PC-9 (cell line): ENCODE results near the gene NUDT22. TPM values are rescaled to one million over a fixed set of nuclear protein-coding genes. Genes with fewer than 3 reads are reported as not detected.

Experiments
- BruUV-seq: library from RNA; stranded (reverse); fragments of 400-500 nt; replicated peaks from 2 replicates; lab custom pipeline; 2021; lab: Mats Ljungman, UMichigan
- CTCF ChIA-PET: fragments of 300-600 bp; sonication (Branson Sonifier 250); formaldehyde crosslinking; loops from one replicate; lab custom pipeline; 2022; ENCODE audit warnings: antibody characterized with exemption; lab: Charles Lee
- POLR2A ChIA-PET: fragments of 300-600 bp; sonication (Branson Sonifier 250); formaldehyde crosslinking; loops from one replicate; lab custom pipeline; 2022; ENCODE audit warnings: antibody characterized with exemption; ENCODE audit not compliant: unreplicated experiment; lab: Charles Lee
- DNase-seq, 2 experiments: peaks; one replicate each; pipeline versions ENCODE4 v3.0.0 to v3.0.0-alpha.2; 2015 to 2022; ENCODE audit warnings: mixed read lengths in 1 of 2
- H2AFZ ChIP-seq: fragments of 200-600 bp; sonication (generic); 2 replicates; pipeline ENCODE4 v1.8.1; 2017; ENCODE audit warnings: antibody characterized with exemption
- H3F3A ChIP-seq: fragments of 200-600 bp; sonication (generic); 2 replicates; pipeline ENCODE4 v1.8.1; 2017; ENCODE audit warnings: antibody characterized with exemption, mild to moderate bottlenecking, low read depth; ENCODE audit not compliant: insufficient read depth
- H3K27ac ChIP-seq: fragments of 200-600 bp; sonication (generic); 2 replicates; pipeline ENCODE4 v1.6.1; 2016; ENCODE audit warnings: mixed run types
- H3K27me3 ChIP-seq: fragments of 200-600 bp; sonication (generic); 2 replicates; pipeline ENCODE4 v1.6.1; 2016; ENCODE audit warnings: low read depth, mixed run types; ENCODE audit not compliant: insufficient read depth
- H3K36me3 ChIP-seq: fragments of 200-600 bp; sonication (generic); 2 replicates; pipeline ENCODE4 v1.6.1; 2016; ENCODE audit warnings: low read depth, mixed run types
- H3K4me1 ChIP-seq: fragments of 200-600 bp; sonication (generic); replicated peaks from 2 replicates; pipeline ENCODE4 v1.6.1; 2016; ENCODE audit warnings: mixed run types; ENCODE audit not compliant: insufficient read depth
- H3K4me2 ChIP-seq: fragments of 200-600 bp; sonication (generic); 2 replicates; pipeline ENCODE4 v1.6.1; 2017; ENCODE audit warnings: mixed run types
- H3K4me3 ChIP-seq: fragments of 200-600 bp; sonication (generic); 2 replicates; pipeline ENCODE4 v1.6.1; 2016; ENCODE audit warnings: mixed run types
- H3K79me2 ChIP-seq: fragments of 200-600 bp; sonication (generic); 2 replicates; pipeline ENCODE4 v1.6.1; 2017; ENCODE audit warnings: low read depth, mixed run types
- H3K9me2 ChIP-seq: fragments of 200-600 bp; sonication (generic); 2 replicates; pipeline ENCODE4 v1.8.1; 2017; ENCODE audit warnings: mild to moderate bottlenecking; ENCODE audit not compliant: insufficient read depth
- H3K9me3 ChIP-seq: fragments of 200-600 bp; sonication (generic); 2 replicates; pipeline ENCODE4 v1.8.1; 2016; ENCODE audit warnings: low read depth; ENCODE audit not compliant: insufficient read depth
- H4K20me1 ChIP-seq: fragments of 200-600 bp; sonication (generic); 2 replicates; pipeline ENCODE4 v1.8.1; 2017; ENCODE audit not compliant: insufficient read depth
- CTCF ChIP-seq: fragments of 200-600 bp; sonication (generic); conservative IDR thresholded peaks from 2 replicates; pipeline ENCODE4 v1.6.1; 2017; ENCODE audit warnings: mixed run types, antibody characterized with exemption, mild to moderate bottlenecking, moderate library complexity
- EZH2 ChIP-seq: fragments of 200-600 bp; sonication (generic); IDR thresholded peaks from 2 replicates; pipeline ENCODE4 v1.8.0; 2017; ENCODE audit warnings: antibody characterized with exemption, low read depth
- intact Hi-C: fragments of 100-400 bp; cut with micrococcal nuclease; formaldehyde crosslinking; loops from one replicate; pipeline ENCODE4 v1.10.0; 2022; ENCODE audit not compliant: unreplicated experiment
- total RNA-seq: library from RNA; stranded (reverse); gene quantifications from 2 replicates; pipeline ENCODE4 v1.2.3, GENCODE V29; 2021

Gene NUDT22
- total RNA-seq, 1 experiment from 2014 or later = 87.4 TPM

DNA sequence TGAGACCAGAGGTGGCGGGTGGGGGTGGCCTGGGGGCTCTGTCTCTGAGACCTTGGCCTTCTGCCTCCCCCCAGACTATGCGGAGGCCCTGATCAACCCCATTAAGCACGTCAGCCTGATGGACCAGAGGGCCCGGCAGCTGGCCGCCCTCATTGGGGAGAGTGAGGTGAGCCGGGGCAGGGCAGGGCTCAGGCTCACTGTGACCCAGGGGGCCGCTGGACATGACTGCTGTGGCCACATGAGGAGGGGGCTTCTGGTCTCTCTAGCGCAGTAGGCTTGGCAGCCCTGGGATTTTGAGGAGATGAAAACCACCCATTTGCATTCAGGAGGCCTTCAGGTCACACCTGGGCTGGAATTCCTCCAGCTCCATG lies 37.9 kb downstream of the NUDT22 start:
- no peak for DNase-seq
- H3K27ac ChIP-seq = no peak overlapping the region
- ChIA-PET CTCF (interaction anchor here (0.6 kb wide), 1 partner anchor 919 kb away, joined by 8 read pairs; no protein-coding TSS in a partner anchor), POLR2A (no interaction called here)
- no peaks in the 10 kb centered on the region for H3K79me2 ChIP-seq
- BruUV-seq = no TSS peak
- peaks cover 25% of the 10 kb centered on the region for H3F3A ChIP-seq
- peaks cover 14% of the 10 kb centered on the region for H3K4me1 ChIP-seq
- TF ChIP-seq CTCF (no peak), EZH2 (no peak)
- no peaks in the 10 kb centered on the region for H4K20me1 ChIP-seq
- peaks cover 9% of the 10 kb centered on the region; the same call in 1 of the 2 replicates for H3K36me3 ChIP-seq
- intact Hi-C loops = no loop called here
- no peaks in the 10 kb centered on the region for H3K9me2 ChIP-seq
- H3K27me3 ChIP-seq = no peaks in the 10 kb centered on the region
- H3K4me2 ChIP-seq = no peak overlapping the region
- no peak overlapping the region for H2AFZ ChIP-seq
- H3K9me3 ChIP-seq = no peaks in the 10 kb centered on the region
- no peak overlapping the region for H3K4me3 ChIP-seq

GRCh38 chr11:64264371-64264852 lies 38.3 kb downstream of the NUDT22 start:
- ChIA-PET POLR2A (no interaction called here), CTCF (interaction anchor here (0.6 kb wide), 1 partner anchor 918 kb away, joined by 8 read pairs; no protein-coding TSS in a partner anchor)
- no peaks in the 10 kb centered on the region for H4K20me1 ChIP-seq
- peaks cover 28% of the 10 kb centered on the region for H3F3A ChIP-seq
- TF ChIP-seq CTCF = no peak
- TF ChIP-seq EZH2 = no peak
- no peak overlapping the region for H3K4me3 ChIP-seq
- no peaks in the 10 kb centered on the region for H3K9me2 ChIP-seq
- H3K27me3 ChIP-seq = no peaks in the 10 kb centered on the region
- peaks cover 14% of the 10 kb centered on the region for H3K4me1 ChIP-seq
- no peak overlapping the region for H2AFZ ChIP-seq
- no peak overlapping the region for H3K27ac ChIP-seq
- BruUV-seq = no TSS peak
- intact Hi-C loops = no loop called here
- H3K4me2 ChIP-seq = no peak overlapping the region
- DNase-seq = peak in 1 of 2 experiments; percentile 28
- peaks cover 9% of the 10 kb centered on the region; the same call in 1 of the 2 replicates for H3K36me3 ChIP-seq
- H3K9me3 ChIP-seq = no peaks in the 10 kb centered on the region
- no peaks in the 10 kb centered on the region for H3K79me2 ChIP-seq

GRCh38 chr11:64265176-64266160 lies 39.4 kb downstream of the NUDT22 start:
- Histone ChIP-seq H2AFZ (no peak overlapping the region), H3K9me2 (no peaks in the 10 kb centered on the region), H3K9me3 (no peaks in the 10 kb centered on the region), H3K4me3 (no peak overlapping the region), H4K20me1 (no peaks in the 10 kb centered on the region), H3F3A (peaks cover 31% of the 10 kb centered on the region), H3K4me2 (no peak overlapping the region), H3K27me3 (no peaks in the 10 kb centered on the region), H3K79me2 (no peaks in the 10 kb centered on the region), H3K4me1 (peaks cover 14% of the 10 kb centered on the region), H3K36me3 (peaks cover 9% of the 10 kb centered on the region; the same call in 1 of the 2 replicates), H3K27ac (no peak overlapping the region)
- DNase-seq = peak in 1 of 2 experiments; percentile 17
- intact Hi-C loops = no loop called here
- CTCF ChIA-PET = no interaction called here
- no TSS peak for BruUV-seq
- TF ChIP-seq CTCF = no peak
- TF ChIP-seq EZH2 = no peak
- POLR2A ChIA-PET = no interaction called here
